ENCODE measurements around the gene FGF6. TPM values are rescaled to one million over a fixed set of nuclear protein-coding genes. Genes with fewer than 3 reads are reported as not detected.

The FGF6 gene
- total and polyA plus RNA-seq, 7 donors, result not detected

GRCh38 chr12:4434301-4434700 is 11.3 kb downstream of the FGF6 start:
- DNase-seq, result no peak
- Histone ChIP-seq H3K36me3 (no peaks in the 10 kb centered on the region), H3K27ac (no peak overlapping the region), H3K4me1 (no peaks in the 10 kb centered on the region), H3K27me3 (no peaks in the 10 kb centered on the region), H3K4me3 (no peak overlapping the region), H3K9me3 (no peaks in the 10 kb centered on the region)
- intact Hi-C loops (cut with DNase I), result no loop called here
- WGBS, 2 donors, result 75 to 86% methylated on average over 4 of the region's 4 CpGs
- TF ChIP-seq EP300 (IDR thresholded peaks at IDR 0.05) (no peak), POLR2AphosphoS5 (IDR thresholded peaks at IDR 0.05) (no peak), POLR2A (IDR thresholded peaks at IDR 0.05) (no peak)
- TF ChIP-seq, protein P1, sequence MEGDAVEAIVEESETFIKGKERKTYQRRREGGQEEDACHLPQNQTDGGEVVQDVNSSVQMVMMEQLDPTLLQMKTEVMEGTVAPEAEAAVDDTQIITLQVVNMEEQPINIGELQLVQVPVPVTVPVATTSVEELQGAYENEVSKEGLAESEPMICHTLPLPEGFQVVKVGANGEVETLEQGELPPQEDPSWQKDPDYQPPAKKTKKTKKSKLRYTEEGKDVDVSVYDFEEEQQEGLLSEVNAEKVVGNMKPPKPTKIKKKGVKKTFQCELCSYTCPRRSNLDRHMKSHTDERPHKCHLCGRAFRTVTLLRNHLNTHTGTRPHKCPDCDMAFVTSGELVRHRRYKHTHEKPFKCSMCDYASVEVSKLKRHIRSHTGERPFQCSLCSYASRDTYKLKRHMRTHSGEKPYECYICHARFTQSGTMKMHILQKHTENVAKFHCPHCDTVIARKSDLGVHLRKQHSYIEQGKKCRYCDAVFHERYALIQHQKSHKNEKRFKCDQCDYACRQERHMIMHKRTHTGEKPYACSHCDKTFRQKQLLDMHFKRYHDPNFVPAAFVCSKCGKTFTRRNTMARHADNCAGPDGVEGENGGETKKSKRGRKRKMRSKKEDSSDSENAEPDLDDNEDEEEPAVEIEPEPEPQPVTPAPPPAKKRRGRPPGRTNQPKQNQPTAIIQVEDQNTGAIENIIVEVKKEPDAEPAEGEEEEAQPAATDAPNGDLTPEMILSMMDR (IDR thresholded peaks at IDR 0.05), result no peak

GRCh38 chr12:4433745-4434058 is 11.9 kb downstream of the FGF6 start:
- intact Hi-C loops (cut with DNase I), result no loop called here
- no peak overlapping the region for H3K27ac ChIP-seq

GRCh38 chr12:4432878-4433744 is 12.5 kb downstream of the FGF6 start:
- WGBS, 2 donors, result 69 to 77% methylated on average over 9 of the region's 9 CpGs
- TF ChIP-seq, protein P1 (IDR thresholded peaks at IDR 0.05), result no peak
- TF ChIP-seq EP300 (IDR thresholded peaks at IDR 0.05) (no peak), POLR2AphosphoS5 (IDR thresholded peaks at IDR 0.05) (no peak), POLR2A (IDR thresholded peaks at IDR 0.05) (no peak)
- Histone ChIP-seq H3K4me1 (no peaks in the 10 kb centered on the region), H3K36me3 (no peaks in the 10 kb centered on the region), H3K27me3 (no peaks in the 10 kb centered on the region), H3K27ac (no peak overlapping the region), H3K4me3 (no peak overlapping the region), H3K9me3 (no peaks in the 10 kb centered on the region)
- intact Hi-C loops (cut with DNase I), result no loop called here
- no peak for DNase-seq

More at GRCh38 chr12:4433745-4434058, 11.9 kb downstream of the FGF6 start:
- no peaks in the 10 kb centered on the region for H3K4me1 ChIP-seq
- H3K27me3 ChIP-seq, result no peaks in the 10 kb centered on the region
- H3K4me3 ChIP-seq, result no peak overlapping the region
- TF ChIP-seq, protein P1 (IDR thresholded peaks at IDR 0.05), result no peak
- TF ChIP-seq POLR2A (IDR thresholded peaks at IDR 0.05), result no peak
- no peak for TF ChIP-seq POLR2AphosphoS5 (IDR thresholded peaks at IDR 0.05)
- TF ChIP-seq EP300 (IDR thresholded peaks at IDR 0.05), result no peak
- 69 to 76% methylated on average over 4 of the region's 4 CpGs for WGBS, 2 donors
- H3K9me3 ChIP-seq, result no peaks in the 10 kb centered on the region
- no peak for DNase-seq
- H3K36me3 ChIP-seq, result no peaks in the 10 kb centered on the region

DNA sequence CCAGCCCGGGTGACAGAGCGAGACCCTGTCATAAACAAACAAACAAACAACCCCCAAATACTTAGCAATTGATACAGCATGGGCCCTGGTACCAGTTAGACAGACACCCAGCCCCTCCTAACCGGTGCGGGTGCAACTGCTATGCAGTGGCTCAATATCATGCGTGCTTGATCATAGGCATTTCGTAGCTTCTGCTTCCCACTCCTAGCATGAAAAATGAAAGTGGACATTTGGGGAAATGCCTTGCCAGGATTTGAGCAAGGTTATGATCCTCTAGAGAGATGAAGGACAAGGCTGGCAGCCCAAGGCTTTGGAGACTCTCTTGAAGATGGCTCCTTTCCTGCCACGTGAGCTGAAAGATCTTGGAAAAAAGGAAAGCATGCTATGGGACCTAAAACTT is 13.7 kb downstream of the FGF6 start:
- Histone ChIP-seq H3K4me3 (no peak overlapping the region), H3K9me3 (no peaks in the 10 kb centered on the region), H3K4me1 (no peaks in the 10 kb centered on the region), H3K27ac (no peak overlapping the region), H3K36me3 (no peaks in the 10 kb centered on the region), H3K27me3 (no peaks in the 10 kb centered on the region)
- 78 to 88% methylated on average over 7 of the region's 7 CpGs for WGBS, 2 donors
- no peak for TF ChIP-seq EP300 (IDR thresholded peaks at IDR 0.05)
- TF ChIP-seq, protein P1 (IDR thresholded peaks at IDR 0.05), result no peak
- TF ChIP-seq POLR2AphosphoS5 (IDR thresholded peaks at IDR 0.05), result no peak
- TF ChIP-seq POLR2A (IDR thresholded peaks at IDR 0.05), result no peak
- intact Hi-C loops (cut with DNase I), result no loop called here
- DNase-seq, result no peak

All from sigmoid colon (tissue), 7 donors.